Left kidney (tissue), 2 donors: ENCODE data around the gene ATF7. TPM values are rescaled to one million over a fixed set of nuclear protein-coding genes. Genes with fewer than 3 reads are reported as not detected.
"Not testable (repeated sequence)": the region's sequence is repeated elsewhere in the genome, so short reads cannot be mapped to it uniquely, and the experiment has no call there.

ENCODE experiments used
- DNase-seq: peaks from one replicate; pipeline ENCODE4 v3.0.0-alpha.2; 2013
- polyA plus RNA-seq: library from polyadenylated mRNA; unstranded; fragments of 120-200 nt; gene quantifications from one replicate; pipeline ENCODE4 v1.2.1, GENCODE V29; 2013; ENCODE audit not compliant: insufficient read length

ATF7 gene
- polyA plus RNA-seq, 1 donor: 52.4 TPM

DNA sequence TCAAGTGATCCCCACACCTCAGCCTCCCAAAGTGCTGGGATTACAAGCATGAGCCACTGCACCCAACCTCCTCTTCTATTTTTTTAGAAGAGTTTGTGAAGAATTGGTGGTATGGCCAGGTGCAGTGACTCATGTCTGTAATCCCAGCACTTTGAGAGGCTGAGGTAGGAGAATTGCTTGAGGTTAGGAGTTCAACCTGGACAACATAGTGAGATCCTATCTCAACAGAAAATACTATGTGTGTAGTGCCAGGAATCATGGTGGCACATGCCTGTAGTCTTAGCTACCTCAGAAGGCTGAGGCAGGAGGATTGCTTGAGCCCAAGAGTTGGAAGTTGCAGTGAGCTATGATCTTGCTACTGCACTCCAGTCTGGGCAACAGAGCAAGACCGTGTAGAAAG, 5.5 kb upstream of the ATF7 start:
- no peak for DNase-seq

DNA sequence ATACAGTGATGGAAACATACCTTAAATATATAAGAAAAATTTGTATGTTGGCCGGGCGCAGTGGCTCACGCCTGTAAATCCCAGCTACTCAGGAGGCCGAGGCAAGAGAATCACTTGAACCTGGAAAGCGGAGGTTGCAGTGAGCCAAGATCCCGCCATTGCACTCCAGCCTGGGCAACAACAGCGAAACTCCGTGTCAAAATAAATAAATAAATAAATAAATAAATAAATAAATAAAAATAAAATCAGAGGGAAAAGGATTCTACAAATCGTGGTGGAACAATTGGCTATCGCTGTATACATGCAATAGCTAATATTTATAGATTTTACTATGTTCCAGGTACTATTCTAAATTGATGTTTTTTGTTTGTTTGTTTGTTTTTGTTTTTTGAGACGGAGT, 1.7 kb upstream of the ATF7 start:
- DNase-seq: no peak

DNA sequence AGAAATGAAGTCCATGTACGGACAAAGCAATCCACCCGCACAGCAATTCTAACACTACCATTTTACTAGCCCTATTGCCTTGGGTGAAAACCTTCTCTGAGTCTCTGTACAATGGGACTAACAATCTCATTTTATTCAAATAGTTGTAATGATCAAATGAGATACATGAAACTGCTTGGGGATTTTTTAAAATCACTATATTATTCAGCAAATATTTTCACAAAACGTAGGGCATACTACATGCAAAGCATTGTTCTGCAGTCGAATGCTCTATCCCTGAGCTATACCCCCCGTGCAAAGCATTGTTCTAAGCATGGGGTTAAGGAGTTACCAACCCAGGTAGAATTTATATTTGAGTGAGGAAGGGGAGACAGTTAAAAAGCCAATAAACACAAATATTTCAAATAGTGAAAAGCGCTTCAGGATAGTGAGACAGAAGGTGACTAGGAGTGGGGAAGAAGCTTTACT, 554 bp upstream of the ATF7 start:
- DNase-seq: no peak

DNA sequence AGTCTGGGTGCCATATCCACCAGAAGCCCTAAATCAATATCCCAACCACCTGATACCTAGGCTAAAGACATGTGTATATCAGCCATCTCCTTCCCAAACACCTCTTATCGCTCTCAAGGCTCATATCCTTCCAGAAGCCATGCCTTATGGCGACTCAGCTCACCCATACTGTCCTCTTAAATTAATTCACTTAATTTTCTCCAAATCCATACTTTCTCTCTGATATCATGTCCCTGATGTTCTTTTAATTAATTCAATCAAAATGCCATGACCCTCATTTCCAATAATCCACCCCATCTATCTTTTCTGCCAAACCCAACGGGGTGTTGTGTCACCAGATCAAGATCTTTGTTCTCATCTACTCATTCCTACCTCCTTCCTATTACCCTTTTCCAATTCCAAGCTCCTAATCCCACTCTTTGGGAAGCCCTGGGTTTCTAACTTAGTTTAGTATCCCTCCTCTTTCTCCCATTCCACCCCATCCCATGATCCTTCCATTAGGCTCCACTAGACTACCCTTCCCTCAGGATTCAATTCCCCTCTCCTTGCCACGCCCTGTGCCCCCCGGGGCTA, 723 bp downstream of the ATF7 start:
- no peak for DNase-seq

DNA sequence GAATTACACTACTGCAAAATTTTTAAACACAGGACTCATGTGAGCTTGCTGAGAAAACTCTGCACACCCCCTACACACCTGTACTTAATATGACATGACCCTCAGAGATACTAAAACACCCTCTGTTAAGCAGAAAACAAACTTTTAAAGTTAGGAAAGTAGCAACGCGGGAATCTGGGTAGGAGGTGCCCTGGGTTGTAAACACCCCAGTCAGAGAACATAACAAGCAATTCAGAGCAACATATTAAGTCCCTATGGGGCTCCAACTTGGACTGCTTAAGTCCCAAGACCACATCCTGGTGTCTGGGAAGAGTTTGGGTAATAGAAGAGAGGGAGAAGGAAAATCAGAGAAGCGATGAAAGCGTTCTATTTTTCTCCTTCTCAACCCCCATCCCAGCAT, 1.2 kb downstream of the ATF7 start:
- DNase-seq: no peak

DNA sequence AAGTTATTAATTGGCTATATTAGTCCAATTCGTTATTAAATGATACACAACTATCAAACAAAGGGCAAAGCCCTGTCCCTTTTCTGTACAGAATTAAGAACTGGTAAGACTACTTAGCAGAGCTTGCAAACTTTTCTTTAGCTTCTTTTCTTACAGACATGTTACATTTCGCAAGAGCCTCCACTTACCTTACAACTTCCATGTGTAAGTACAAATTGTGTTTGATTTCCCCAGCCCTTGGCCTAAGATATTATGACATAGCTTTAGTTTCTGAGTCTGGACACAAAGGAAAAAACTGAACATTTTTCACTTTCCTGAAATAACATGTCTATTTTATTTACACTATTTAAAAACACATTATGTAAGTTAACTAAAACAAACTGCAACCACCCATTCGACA, 1.7 kb downstream of the ATF7 start:
- no peak for DNase-seq

DNA sequence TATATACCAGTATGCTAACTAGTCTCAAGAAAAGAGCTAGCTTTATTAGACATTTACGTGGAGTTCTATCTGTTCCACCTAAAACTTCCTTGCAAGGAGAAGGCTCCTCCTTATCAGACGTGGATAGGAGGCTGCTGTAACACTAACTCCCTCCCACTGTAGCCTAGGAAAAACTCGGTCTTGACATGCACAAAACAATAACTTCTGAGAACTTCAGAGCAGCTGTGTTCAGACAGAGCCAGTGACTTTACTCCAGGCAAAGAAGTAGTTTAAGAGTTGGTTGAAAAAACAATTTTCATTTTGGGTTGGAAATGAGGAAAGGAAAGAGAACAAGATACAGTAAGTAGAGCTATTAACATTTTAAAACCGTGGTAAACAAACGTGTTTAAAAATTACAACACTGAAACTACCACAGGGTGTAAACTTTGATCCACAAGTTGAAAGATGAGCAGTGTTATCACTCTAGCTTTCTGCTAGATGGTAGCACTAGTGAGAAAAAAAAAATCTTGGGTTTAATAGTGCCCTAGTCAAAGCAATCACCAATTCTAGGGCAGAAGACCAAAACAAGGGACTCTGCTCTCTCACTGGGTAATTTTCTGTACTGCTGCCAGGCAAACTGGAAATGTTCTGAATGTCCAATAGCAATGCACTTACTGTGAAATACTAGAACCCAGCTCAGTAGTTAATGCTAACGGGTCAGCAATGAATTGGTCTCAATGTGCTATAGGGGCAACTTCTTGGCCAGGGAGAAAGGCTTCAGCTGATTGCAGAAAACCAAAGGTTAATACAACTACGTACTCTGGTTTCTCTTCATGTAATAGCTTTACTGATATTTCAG, 2.4 kb downstream of the ATF7 start:
- DNase-seq: no peak

DNA sequence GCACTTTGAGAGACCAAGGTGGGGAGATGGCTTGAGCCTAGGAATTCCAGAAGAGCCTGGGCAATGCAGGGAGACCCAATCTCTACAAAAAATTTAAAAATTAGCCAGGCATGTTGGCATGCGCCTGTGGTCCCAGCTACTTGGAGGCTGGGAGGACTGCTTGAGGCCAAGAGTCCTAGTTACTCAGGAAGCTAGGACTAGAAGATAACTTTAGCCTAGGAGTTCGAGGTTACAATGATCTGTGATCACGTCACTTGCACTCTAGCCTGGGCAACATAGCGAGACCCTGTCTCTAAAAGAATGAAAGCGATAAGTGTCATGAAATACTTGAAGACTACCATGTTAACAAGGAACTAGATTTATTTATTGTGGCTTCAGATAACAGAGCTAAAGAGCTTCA, 3.5 kb downstream of the ATF7 start:
- DNase-seq: no peak

DNA sequence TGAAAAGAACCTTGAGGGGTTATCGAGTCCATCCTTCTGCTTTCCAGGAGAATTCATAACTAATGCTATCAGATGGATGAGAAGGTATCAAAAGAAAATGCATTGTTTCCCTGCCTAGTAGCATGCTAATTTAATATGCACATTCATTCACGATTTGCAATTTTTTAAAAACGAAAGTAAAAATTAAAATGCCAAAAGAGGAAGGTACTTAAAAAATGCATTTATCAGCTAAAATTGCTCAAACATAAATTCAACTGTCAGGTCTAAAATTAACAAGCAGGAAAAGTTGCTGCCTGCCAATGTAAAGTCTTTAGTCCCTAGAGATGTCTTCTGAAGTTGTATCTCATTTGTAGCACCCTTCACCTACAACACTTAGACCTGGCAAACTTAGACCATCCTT, 7.9 kb downstream of the ATF7 start:
- no peak for DNase-seq

DNA sequence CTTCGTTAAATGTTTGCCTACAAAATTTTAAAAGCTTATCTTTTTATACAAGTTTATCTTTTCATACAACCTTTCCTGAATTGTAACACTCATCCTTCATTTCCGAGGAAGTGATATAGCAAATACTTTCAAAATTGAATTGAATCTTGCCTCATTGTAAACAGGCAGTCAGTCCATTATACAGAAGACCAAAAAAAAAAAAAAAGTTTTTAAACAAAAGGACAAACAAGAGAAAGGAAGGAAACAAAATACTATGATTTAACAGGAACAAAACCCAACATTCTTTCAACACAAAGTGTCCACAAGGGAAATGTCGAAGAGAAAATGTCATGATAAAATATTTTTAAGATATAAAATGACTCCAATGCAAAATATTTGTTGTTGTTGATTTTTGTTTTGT, 8.5 kb downstream of the ATF7 start:
- no peak for DNase-seq

DNA sequence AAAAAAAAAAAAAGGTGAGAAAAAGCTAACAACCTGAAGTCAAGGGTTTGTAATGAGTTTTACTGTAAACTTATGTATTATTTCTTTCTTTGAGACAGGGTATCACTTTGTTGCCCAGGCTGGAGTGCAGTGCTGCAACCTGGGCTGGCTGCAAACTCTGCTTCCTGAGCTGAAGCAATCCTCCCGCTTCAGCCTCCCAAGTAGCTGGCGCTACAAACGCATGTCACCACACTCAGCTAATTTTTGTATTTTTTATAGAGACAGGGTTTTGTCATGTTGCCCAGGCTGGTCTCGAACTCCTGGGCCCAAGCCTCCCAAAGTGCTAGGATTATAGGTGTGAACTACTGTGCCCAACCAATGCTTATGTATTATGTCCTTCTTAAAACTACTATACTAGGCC, 9.2 kb downstream of the ATF7 start:
- no peak for DNase-seq

DNA sequence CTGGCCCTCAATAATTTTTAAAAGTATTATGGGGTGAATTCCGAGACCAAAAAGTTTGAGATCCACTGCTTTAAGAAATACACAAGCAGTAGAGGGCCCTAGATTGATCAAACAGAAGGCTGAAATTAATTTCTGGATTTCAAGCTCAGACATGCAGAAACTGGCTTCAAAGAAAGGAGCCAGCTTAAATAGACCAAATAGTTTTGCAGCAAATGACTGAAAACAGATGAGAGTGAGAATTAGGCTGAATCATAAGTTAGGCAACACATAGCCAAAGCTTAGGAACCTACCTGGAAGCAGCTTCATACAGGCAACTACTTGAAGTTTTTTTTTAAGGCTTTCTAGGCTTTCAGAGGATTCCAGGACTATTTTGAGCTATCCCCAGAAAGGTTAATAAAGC, 12.4 kb downstream of the ATF7 start:
- DNase-seq: no peak

DNA sequence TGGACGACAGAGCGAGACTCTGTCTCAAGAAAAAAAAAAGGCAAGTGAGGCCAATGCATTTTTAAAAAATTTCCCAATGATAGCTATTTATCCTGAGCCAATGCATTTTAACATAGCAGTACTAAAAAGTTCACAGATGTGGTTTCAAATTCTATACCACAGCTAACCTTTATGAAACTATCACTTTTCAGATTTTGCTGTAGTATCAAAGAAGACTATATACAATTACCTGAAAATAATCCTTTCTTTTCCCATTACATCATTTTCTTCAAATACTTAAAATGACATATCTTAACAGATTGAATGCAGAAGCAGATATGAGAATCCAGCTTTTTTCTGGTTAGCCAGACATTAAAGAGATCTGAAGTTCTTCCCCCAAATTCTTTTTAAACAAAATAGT, 13.2 kb downstream of the ATF7 start:
- no peak for DNase-seq

DNA sequence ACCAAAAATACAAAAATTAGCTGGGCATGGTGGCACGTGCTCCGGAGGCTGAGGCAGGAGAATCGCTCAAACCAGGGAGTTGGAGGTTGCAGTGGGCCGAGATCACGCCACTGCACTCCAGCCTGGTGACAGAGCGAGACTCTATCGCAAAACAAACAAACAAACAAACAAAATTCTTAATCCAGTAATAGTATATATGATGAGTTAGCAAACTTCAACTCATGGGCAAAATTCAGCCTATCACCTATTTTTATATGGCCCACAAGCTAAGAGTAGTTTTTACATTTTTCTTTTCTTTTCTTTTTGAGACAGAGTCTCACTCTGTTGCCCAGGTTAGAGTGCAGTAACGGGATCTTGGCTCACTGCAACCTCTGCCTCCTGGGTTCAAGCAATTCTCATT, 14.9 kb downstream of the ATF7 start:
- DNase-seq: no peak

DNA sequence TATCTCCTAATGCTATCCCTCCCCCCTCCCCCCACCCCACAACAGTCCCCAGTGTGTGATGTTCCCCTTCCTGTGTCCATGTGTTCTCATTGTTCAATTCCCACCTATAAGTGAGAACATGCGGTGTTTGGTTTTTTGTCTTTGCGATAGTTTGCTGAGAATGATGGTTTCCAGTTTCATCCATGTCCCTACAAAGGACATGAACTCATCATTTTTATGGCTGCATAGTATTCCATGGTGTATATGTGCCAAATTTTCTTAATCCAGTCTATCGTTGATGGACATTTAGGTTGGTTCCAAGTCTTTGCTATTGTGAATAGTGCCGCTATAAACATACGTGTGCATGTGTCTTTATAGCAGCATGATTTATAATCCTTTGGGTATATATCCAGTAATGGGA, 19.5 kb downstream of the ATF7 start:
- DNase-seq: not testable (repeated sequence)

DNA sequence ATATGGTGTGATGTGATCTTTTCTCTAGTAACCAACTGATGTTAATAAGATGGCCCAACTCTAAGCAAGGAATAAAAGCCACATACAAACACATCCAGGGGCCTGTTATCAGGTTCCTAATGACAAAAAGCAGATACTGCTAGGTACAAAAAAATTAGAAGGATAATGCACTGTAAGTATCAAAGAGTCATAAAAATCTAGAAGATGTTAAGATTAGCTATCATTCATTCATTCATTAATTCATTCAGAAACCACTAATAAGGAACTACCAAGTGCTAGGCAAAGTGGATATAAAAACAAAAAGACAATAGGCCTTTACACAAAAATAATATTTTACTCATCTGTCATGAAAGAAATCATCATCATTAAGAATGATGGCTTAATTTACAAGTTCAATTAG, 21.6 kb downstream of the ATF7 start:
- no peak for DNase-seq

DNA sequence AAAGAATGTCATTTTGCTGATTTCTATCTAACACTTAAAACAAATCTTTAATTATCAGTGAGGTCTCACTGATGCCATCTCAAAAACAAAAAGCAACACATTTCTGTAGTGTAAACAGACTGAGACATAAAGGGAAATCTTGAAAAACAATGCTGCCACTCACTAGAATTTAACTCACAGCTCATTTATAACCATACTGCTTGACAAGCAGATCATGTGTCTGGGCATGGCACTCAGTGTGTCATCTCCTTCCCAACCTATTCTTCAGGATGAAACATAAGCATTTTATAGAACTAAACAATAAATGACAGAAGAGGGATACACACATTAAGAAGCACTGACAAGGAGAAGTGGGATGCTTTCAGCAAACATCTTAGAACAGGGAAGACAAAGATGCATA, 22.4 kb downstream of the ATF7 start:
- no peak for DNase-seq

DNA sequence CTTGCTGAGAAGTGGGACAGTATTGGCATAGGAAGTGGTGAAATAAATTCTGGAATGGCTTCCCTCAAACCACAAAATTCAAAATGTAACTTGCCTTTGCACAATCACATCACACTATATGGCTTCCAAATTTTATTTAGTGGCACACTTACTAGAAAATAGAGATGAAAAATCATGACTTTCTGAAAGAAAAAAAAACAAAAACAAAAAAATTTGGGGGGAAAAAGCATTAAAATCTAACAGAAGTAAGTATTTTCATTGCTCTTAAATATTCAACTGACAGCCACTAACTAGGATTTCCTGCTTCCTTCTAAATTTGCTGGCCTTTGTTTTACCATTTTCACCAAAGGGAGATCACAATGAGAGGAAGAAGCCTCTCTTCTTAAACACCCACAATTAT, 23.0 kb downstream of the ATF7 start:
- no peak for DNase-seq

DNA sequence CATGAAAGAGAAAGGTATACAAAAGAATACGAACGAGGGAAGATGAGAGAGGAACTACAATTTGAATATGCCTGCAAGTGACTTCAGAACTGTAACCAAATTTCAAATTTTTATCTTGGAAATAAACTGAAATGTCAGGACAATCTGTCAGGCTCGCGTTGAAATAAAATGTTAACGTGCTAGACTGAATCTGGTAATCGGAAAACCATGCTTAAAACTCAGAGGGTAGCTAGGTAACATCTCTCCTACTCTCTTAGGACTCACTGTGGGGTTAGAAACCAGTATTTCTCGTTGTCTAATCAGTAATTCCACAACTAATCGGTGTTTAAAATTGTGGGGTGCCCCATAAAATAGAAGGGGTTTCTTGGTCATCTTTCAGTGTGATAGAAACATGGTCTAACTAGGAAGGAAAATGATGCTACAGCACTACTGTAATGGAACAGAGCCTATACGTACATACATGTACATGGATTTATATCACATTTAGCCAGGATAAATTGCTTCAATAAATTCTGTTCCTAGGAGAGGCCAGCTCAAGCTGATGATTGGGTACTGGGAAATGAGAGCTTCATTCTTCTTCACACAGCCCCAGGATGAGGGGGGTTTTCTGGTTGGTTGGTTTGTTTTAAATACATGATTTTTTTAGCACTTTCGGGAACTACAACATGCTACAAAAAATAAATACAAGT, 23.9 kb downstream of the ATF7 start:
- DNase-seq: no peak

DNA sequence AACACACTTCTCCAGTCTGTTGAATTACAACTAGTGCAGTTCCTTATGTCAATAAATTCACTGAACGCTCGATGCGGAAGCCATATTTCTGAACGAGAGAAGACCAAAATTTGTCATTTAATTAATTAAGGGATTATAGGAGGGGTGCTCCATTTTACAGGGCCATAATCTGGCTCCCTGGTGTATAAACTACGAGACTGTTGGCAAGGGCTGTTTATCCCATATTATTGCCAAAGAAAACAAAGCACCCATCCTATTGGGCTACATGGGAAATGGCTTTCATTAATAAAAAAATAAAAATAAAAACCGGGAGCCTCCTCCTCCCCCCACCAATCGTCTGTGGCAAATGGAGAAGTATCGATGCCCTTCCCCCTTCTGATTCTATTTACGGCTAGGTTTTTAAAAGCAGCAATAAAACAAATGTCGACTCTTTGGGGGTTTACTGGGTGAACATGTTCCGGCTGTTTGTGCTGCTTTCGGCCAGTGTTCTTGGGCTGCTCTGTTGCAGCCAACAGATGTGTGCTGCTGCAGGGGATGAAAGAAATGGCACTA, 24.8 kb downstream of the ATF7 start:
- peak; percentile 63 for DNase-seq

DNA sequence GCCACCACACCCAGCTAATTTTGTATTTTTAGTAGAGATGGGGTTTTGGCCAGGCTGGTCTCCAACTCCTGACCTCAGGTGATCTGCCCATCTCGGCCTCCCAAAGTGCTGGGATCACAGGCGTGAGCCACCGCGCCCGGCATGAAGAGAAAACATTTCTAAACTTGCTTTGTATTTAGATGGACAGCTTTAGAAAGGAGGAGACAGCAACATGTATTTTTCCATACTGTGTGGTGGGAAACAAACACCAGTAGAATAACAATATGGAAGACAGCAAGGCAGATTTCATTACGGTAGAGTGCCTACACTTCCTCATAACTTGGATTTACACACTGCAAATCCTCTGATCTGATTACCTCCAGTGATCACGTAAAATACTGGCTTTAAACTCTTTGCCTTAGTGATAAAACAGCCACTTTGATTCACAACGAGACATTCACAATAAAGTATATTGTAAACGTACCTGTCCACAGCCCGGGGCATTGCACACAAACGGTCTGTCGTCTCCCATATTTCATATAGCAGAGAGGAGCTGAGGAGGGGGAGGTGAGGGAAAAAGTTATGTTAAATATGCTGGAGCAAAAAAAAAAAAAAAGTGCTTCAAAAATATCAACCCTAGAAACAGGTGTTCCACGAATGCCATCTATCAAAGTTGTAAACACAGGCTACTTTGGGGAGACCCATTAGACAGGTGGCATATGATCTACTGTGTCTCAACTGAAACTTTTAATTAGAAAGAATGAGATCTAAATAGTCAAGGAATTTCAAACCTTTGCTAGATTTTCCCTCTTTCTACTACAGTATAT, 25.5 kb downstream of the ATF7 start:
- DNase-seq: no peak

DNA sequence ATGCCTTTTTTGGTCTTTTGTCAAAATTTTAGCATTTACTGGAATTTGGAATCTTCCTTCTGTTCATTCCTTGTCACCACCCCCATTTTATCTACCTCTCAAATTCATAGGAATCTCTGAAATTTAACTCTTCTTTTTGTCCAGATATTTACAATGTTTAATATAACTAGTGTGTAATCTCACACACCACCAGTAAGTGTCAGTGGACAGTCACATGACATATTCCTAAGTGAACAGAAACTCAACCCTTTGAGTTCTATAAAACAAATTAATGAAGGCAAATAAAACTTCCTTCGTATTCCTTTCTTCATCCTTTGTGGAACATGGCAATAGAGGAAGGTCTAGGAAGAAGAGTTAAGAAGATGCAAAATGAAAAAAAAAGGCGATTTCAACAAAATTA, 26.6 kb downstream of the ATF7 start:
- no peak for DNase-seq
